ENCODE data around the gene ARHGAP45. TPM values are rescaled to one million over a fixed set of nuclear protein-coding genes. Genes with fewer than 3 reads are reported as not detected.

ARHGAP45 gene
- total RNA-seq, 1 donor from 2014 or later: 312 TPM

GRCh38 chr19:1072371-1073015 is 5.5 kb downstream of the ARHGAP45 start:
- CTCF ChIA-PET: no interaction called here

GRCh38 chr19:1073063-1073955 is 6.3 kb downstream of the ARHGAP45 start:
- ChIA-PET CTCF (no interaction called here), POLR2A (interaction anchor here (0.6 to 13.1 kb wide), 4 partner anchors 13 to 45 kb away, joined by 3 to 184 read pairs (median 26); partner anchors contain the start of genes GPX4 and POLR2E)
- Mint-ChIP-seq H3K4me3 (no peak overlapping the region), H3K9me3 (no peaks in the 10 kb centered on the region), H3K27me3 (no peaks in the 10 kb centered on the region), H3K36me3 (ENCODE audit: low read depth) (peaks cover 59% of the 10 kb centered on the region), H3K4me1 (peaks cover 74% of the 10 kb centered on the region), H3K27ac (peak overlapping the region; percentile 61)
- DNase-seq (no peak), ATAC-seq (ENCODE audit: low read depth) (no peak)
- no peak for TF ChIP-seq CTCF (IDR thresholded peaks at IDR 0.05)
- intact Hi-C loops (cut with micrococcal nuclease): no loop called here

More at GRCh38 chr19:1072371-1073015, 5.5 kb downstream of the ARHGAP45 start:
- no peak overlapping the region for H3K4me3 Mint-ChIP-seq
- no peaks in the 10 kb centered on the region for H3K27me3 Mint-ChIP-seq
- intact Hi-C loops (cut with micrococcal nuclease): no loop called here
- H3K27ac Mint-ChIP-seq: peak overlapping the region; percentile 61
- DNase-seq (no peak), ATAC-seq (ENCODE audit: low read depth) (no peak)
- TF ChIP-seq CTCF (IDR thresholded peaks at IDR 0.05): no peak
- H3K36me3 Mint-ChIP-seq (ENCODE audit: low read depth): peaks cover 56% of the 10 kb centered on the region
- H3K9me3 Mint-ChIP-seq: no peaks in the 10 kb centered on the region
- POLR2A ChIA-PET: interaction anchor here (0.5 to 13.1 kb wide), 5 partner anchors 14 to 52 kb away, joined by 3 to 184 read pairs (median 5); partner anchors contain the start of gene GPX4
- peaks cover 65% of the 10 kb centered on the region for H3K4me1 Mint-ChIP-seq

- Mint-ChIP-seq H3K27ac (no peak overlapping the region), H3K4me3 (peak overlapping the region; percentile 41), H3K4me1 (peaks cover 68% of the 10 kb centered on the region), H3K27me3 (no peaks in the 10 kb centered on the region), H3K9me3 (no peaks in the 10 kb centered on the region), H3K36me3 (ENCODE audit: low read depth) (peaks cover 54% of the 10 kb centered on the region)
- ATAC-seq (ENCODE audit: low read depth) (no peak), DNase-seq (no peak)
- ChIA-PET POLR2A (interaction anchor here (0.9 to 13.1 kb wide), 19 partner anchors 7 to 195 kb away, joined by 3 to 184 read pairs (median 11); partner anchors contain the start of genes ABCA7, ARHGAP45, CIRBP and CNN2), CTCF (interaction anchor here (1.0 to 1.4 kb wide), 2 partner anchors 9 to 73 kb away, joined by 3 to 9 read pairs; no protein-coding TSS in a partner anchor)
- no peak for TF ChIP-seq CTCF (IDR thresholded peaks at IDR 0.05)
- intact Hi-C loops (cut with micrococcal nuclease): no loop called here
Measured at GRCh38 chr19:1073956-1074517, 7.1 kb downstream of the ARHGAP45 start.

GRCh38 chr19:1074544-1075283 is 7.7 kb downstream of the ARHGAP45 start:
- Mint-ChIP-seq H3K4me3 (peak overlapping the region; percentile 53), H3K4me1 (peaks cover 62% of the 10 kb centered on the region), H3K36me3 (ENCODE audit: low read depth) (peaks cover 50% of the 10 kb centered on the region), H3K9me3 (no peaks in the 10 kb centered on the region), H3K27ac (peak overlapping the region; percentile 93), H3K27me3 (no peaks in the 10 kb centered on the region)
- ChIA-PET CTCF (interaction anchor here (1.0 to 1.4 kb wide), 2 partner anchors 9 to 73 kb away, joined by 3 to 9 read pairs; no protein-coding TSS in a partner anchor), POLR2A (interaction anchor here (0.5 to 13.1 kb wide), 25 partner anchors 8 to 195 kb away, joined by 3 to 184 read pairs (median 6); partner anchors contain the start of genes ABCA7, ARHGAP45, CIRBP and CNN2)
- intact Hi-C loops (cut with micrococcal nuclease): no loop called here
- peak; percentile 37 for ATAC-seq (ENCODE audit: low read depth)
- DNase-seq: peak; percentile 82
- TF ChIP-seq CTCF (IDR thresholded peaks at IDR 0.05): no peak

All from activated B cell treated with CpG ODN at 0.5 μM for 24 hours (primary cell).